GM23338 (cell line): ENCODE data around the gene RPGRIP1. TPM values are rescaled to one million over a fixed set of nuclear protein-coding genes. Genes with fewer than 3 reads are reported as not detected.

Source experiments
- ATAC-seq: fragments of 200-7000 bp; cut with Tn5 transposase; 3 replicates; pipeline ENCODE4 v1.9.1; 2020
- DNase-seq: peaks from one replicate; pipeline ENCODE4 v3.0.0-alpha.2; 2015; ENCODE audit warnings: low spot score
- H2AFZ ChIP-seq: fragments of 200-600 bp; sonication (generic); 2 replicates; pipeline ENCODE4 v1.8.0; 2016; ENCODE audit warnings: antibody characterized with exemption, mild to moderate bottlenecking, moderate library complexity
- H3F3A ChIP-seq: fragments of 200-600 bp; sonication (generic); replicated peaks from 2 replicates; pipeline ENCODE4 v1.8.0; 2017; ENCODE audit warnings: antibody characterized with exemption, mixed run types, low read depth
- H3K27ac ChIP-seq: fragments of 200-600 bp; sonication (generic); 2 replicates; pipeline ENCODE4 v1.6.1; 2016; ENCODE audit warnings: low read depth
- H3K27me3 ChIP-seq: fragments of 200-600 bp; sonication (generic); 2 replicates; pipeline ENCODE4 v1.8.0; 2016; ENCODE audit warnings: mild to moderate bottlenecking, mixed run types, moderate library complexity; ENCODE audit not compliant: insufficient read depth
- H3K36me3 ChIP-seq: fragments of 200-600 bp; sonication (generic); 2 replicates; pipeline ENCODE4 v1.8.0; 2016; ENCODE audit warnings: mild to moderate bottlenecking; ENCODE audit not compliant: insufficient read depth
- H3K4me1 ChIP-seq: fragments of 200-600 bp; sonication (generic); 2 replicates; pipeline ENCODE4 v1.8.0; 2016; ENCODE audit warnings: mild to moderate bottlenecking, moderate library complexity; ENCODE audit not compliant: insufficient read depth
- H3K4me2 ChIP-seq: fragments of 200-600 bp; sonication (generic); 2 replicates; pipeline ENCODE4 v1.7.1; 2017; ENCODE audit warnings: mixed run types
- H3K4me3 ChIP-seq: fragments of 200-600 bp; sonication (generic); 2 replicates; pipeline ENCODE4 v1.6.1; 2016; ENCODE audit warnings: mixed run types
- H3K79me2 ChIP-seq: fragments of 200-600 bp; sonication (generic); replicated peaks from 2 replicates; pipeline ENCODE4 v1.8.0; 2017; ENCODE audit warnings: mild to moderate bottlenecking; ENCODE audit not compliant: insufficient read depth
- H3K9me2 ChIP-seq: fragments of 200-600 bp; sonication (generic); 2 replicates; pipeline ENCODE4 v1.8.0; 2017; ENCODE audit not compliant: insufficient read depth
- H4K20me1 ChIP-seq: fragments of 200-600 bp; sonication (generic); replicated peaks from 2 replicates; pipeline ENCODE4 v1.8.0; 2017; ENCODE audit warnings: mild to moderate bottlenecking; ENCODE audit not compliant: insufficient read depth
- H3K27ac Mint-ChIP-seq: 2 replicates; pipeline ENCODE4 v1.8.0; 2020; ENCODE audit warnings: inconsistent platforms, mild to moderate bottlenecking, moderate library complexity, mixed read lengths
- H3K27me3 Mint-ChIP-seq: 3 replicates; pipeline ENCODE4 v1.8.0; 2022; ENCODE audit warnings: low read depth, mild to moderate bottlenecking, moderate library complexity, mixed read lengths, inconsistent platforms; ENCODE audit not compliant: insufficient read depth, poor library complexity
- H3K36me3 Mint-ChIP-seq: 3 replicates; pipeline ENCODE4 v1.8.0; 2021; ENCODE audit warnings: low read depth, mild to moderate bottlenecking, inconsistent platforms, moderate library complexity, mixed read lengths
- H3K4me1 Mint-ChIP-seq: 3 replicates; pipeline ENCODE4 v1.8.0; 2020; ENCODE audit warnings: mild to moderate bottlenecking, inconsistent platforms, mixed read lengths
- H3K4me3 Mint-ChIP-seq: 3 replicates; pipeline ENCODE4 v1.8.0; 2021; ENCODE audit warnings: moderate library complexity, mild to moderate bottlenecking, inconsistent platforms, mixed read lengths
- H3K9me3 Mint-ChIP-seq: 3 replicates; pipeline ENCODE4 v1.8.0; 2020; ENCODE audit warnings: moderate library complexity, mild to moderate bottlenecking, inconsistent platforms, mixed read lengths
- CREB1 ChIP-seq: fragments of 250-450 bp; sonication (Bioruptor Pico); IDR thresholded peaks from 2 replicates; pipeline ENCODE4 v1.5.0; 2020; ENCODE audit warnings: low read depth, mild to moderate bottlenecking, moderate library complexity
- ETS1 ChIP-seq: IDR thresholded peaks from 2 replicates; pipeline ENCODE4 v1.6.1; 2016; ENCODE audit warnings: antibody characterized with exemption
- EZH2 ChIP-seq: fragments of 200-600 bp; sonication (generic); IDR thresholded peaks from one replicate; pipeline ENCODE4 v1.8.0; 2017; ENCODE audit warnings: antibody characterized with exemption, mild to moderate bottlenecking, low read depth; ENCODE audit not compliant: unreplicated experiment
- EZH2phosphoT487 ChIP-seq: fragments of 200-600 bp; sonication (generic); IDR thresholded peaks from one replicate; pipeline ENCODE4 v1.8.1; 2018; ENCODE audit warnings: antibody characterized with exemption; ENCODE audit not compliant: unreplicated experiment
- JUNB ChIP-seq: IDR thresholded peaks from one replicate; pipeline ENCODE4 v1.6.1; 2016; ENCODE audit warnings: antibody characterized with exemption; ENCODE audit not compliant: unreplicated experiment
- NANOG ChIP-seq: IDR thresholded peaks from 2 replicates; pipeline ENCODE4 v1.6.1; 2016; ENCODE audit warnings: antibody characterized with exemption, borderline replicate concordance
- REST ChIP-seq: IDR thresholded peaks from one replicate; pipeline ENCODE4 v1.6.1; 2018; ENCODE audit warnings: antibody characterized with exemption; ENCODE audit not compliant: unreplicated experiment
- ZNF114 ChIP-seq: fragments of 250-450 bp; sonication (Bioruptor Pico); IDR thresholded peaks from 2 replicates; pipeline ENCODE4 v1.5.0; 2020; ENCODE audit warnings: mild to moderate bottlenecking, moderate library complexity
- ZNF331 ChIP-seq: fragments of 250-450 bp; sonication (Bioruptor Pico); IDR thresholded peaks from 2 replicates; pipeline ENCODE4 v1.5.0; 2020; ENCODE audit warnings: low read depth, mild to moderate bottlenecking, moderate library complexity
- ZNF462 ChIP-seq: fragments of 250-450 bp; sonication (Bioruptor Pico); IDR thresholded peaks from 2 replicates; pipeline ENCODE4 v1.5.0; 2020; ENCODE audit warnings: mild to moderate bottlenecking, moderate library complexity
- polyA plus RNA-seq: library from polyadenylated mRNA; unstranded; fragments of >200 nt; fragmentation: Nextera tagmentation; extraction: Ambion mirVana; gene quantifications from 2 replicates; pipeline ENCODE4 v1.2.1, GENCODE V29; 2016
- total RNA-seq: library from RNA; depleted of rRNA; stranded (reverse); fragments of >200 nt; shearing (Covaris generic); gene quantifications from 2 replicates; pipeline ENCODE4 v1.2.3, GENCODE V29; 2014

RPGRIP1 gene
- total and polyA plus RNA-seq, 2 experiments from 2014 or later: 0.24 to 1.6 TPM

GRCh38 chr14:21256539-21257393 is 23.1 kb upstream of the RPGRIP1 start:
- H3K36me3 Mint-ChIP-seq: peaks cover 96% of the 10 kb centered on the region
- H3K27me3 ChIP-seq: no peaks in the 10 kb centered on the region
- H2AFZ ChIP-seq: no peak overlapping the region
- no peaks in the 10 kb centered on the region for H3K9me3 Mint-ChIP-seq
- H4K20me1 ChIP-seq: peaks cover 85% of the 10 kb centered on the region
- H3K9me2 ChIP-seq: no peaks in the 10 kb centered on the region
- DNase-seq (no peak), ATAC-seq (no peak)
- H3K27ac ChIP-seq: peak overlapping the region; percentile 57
- peak overlapping the region; percentile 19; the same call in 1 of the 3 replicates for H3K4me3 Mint-ChIP-seq
- peaks cover 26% of the 10 kb centered on the region for H3F3A ChIP-seq
- H3K4me1 Mint-ChIP-seq: peaks cover 45% of the 10 kb centered on the region
- 0 out of 2 replicates have a peak, but pooled peaks cover 15% of the 10 kb centered on the region for H3K4me1 ChIP-seq
- no peak overlapping the region for H3K4me3 ChIP-seq
- H3K27ac Mint-ChIP-seq: no peak overlapping the region
- peaks cover 19% of the 10 kb centered on the region for H3K27me3 Mint-ChIP-seq
- no peak for TF ChIP-seq ZNF331 (CRISPR knock-in tag)
- no peak for TF ChIP-seq EZH2phosphoT487
- TF ChIP-seq NANOG: no peak
- no peak for TF ChIP-seq JUNB
- TF ChIP-seq ETS1: no peak
- TF ChIP-seq CREB1 (CRISPR knock-in tag): no peak
- TF ChIP-seq ZNF114 (CRISPR knock-in tag): no peak
- no peak for TF ChIP-seq ZNF462 (CRISPR knock-in tag)
- no peak for TF ChIP-seq EZH2
- TF ChIP-seq REST: no peak
- peaks cover 100% of the 10 kb centered on the region for H3K79me2 ChIP-seq
- peak overlapping the region; percentile 65 for H3K4me2 ChIP-seq
- peaks cover 76% of the 10 kb centered on the region for H3K36me3 ChIP-seq
